Measurements from ENCODE around the gene ZNF467.

The ZNF467 gene

GRCh38 chr7:149806726-149807125 lies 33.3 kb upstream of the ZNF467 start:
- no peak for DNase-seq (ENCODE audit: low read depth in 2 of 2)

GRCh38 chr7:149804106-149804505 lies 30.7 kb upstream of the ZNF467 start:
- no peak for DNase-seq (ENCODE audit: low read depth in 2 of 2)

GRCh38 chr7:149803551-149804074 lies 30.2 kb upstream of the ZNF467 start:
- DNase-seq (ENCODE audit: low read depth in 2 of 2): no peak

- no peak for DNase-seq (ENCODE audit: low read depth in 2 of 2)
These were observed 29.6 kb upstream of the ZNF467 start for GRCh38 chr7:149802966-149803365.

GRCh38 chr7:149801816-149802215 lies 28.4 kb upstream of the ZNF467 start:
- no peak for DNase-seq (ENCODE audit: low read depth in 2 of 2)

- no peak for DNase-seq (ENCODE audit: low read depth in 2 of 2)
These were observed 27.7 kb upstream of the ZNF467 start for GRCh38 chr7:149801002-149801566.

- no peak for DNase-seq (ENCODE audit: low read depth in 2 of 2)
These were observed 26.8 kb upstream of the ZNF467 start for GRCh38 chr7:149800169-149800555.

GRCh38 chr7:149799397-149800168 lies 26.2 kb upstream of the ZNF467 start:
- DNase-seq (ENCODE audit: low read depth in 2 of 2): no peak

GRCh38 chr7:149797771-149798170 lies 24.4 kb upstream of the ZNF467 start:
- DNase-seq (ENCODE audit: low read depth in 2 of 2): no peak

- DNase-seq (ENCODE audit: low read depth in 2 of 2): no peak
These were observed 23.0 kb upstream of the ZNF467 start for GRCh38 chr7:149796287-149796860.

- DNase-seq (ENCODE audit: low read depth in 2 of 2): no peak
These were observed 21.7 kb upstream of the ZNF467 start for GRCh38 chr7:149795126-149795525.

GRCh38 chr7:149794661-149795060 lies 21.3 kb upstream of the ZNF467 start:
- DNase-seq (ENCODE audit: low read depth in 2 of 2): no peak

GRCh38 chr7:149793261-149793660 lies 19.9 kb upstream of the ZNF467 start:
- DNase-seq (ENCODE audit: low read depth in 2 of 2): no peak

GRCh38 chr7:149792220-149792595 lies 18.8 kb upstream of the ZNF467 start:
- DNase-seq (ENCODE audit: low read depth in 2 of 2): no peak

GRCh38 chr7:149791411-149792219 lies 18.2 kb upstream of the ZNF467 start:
- DNase-seq (ENCODE audit: low read depth in 2 of 2): no peak

- no peak for DNase-seq (ENCODE audit: low read depth in 2 of 2)
These were observed 17.5 kb upstream of the ZNF467 start for GRCh38 chr7:149790754-149791360.

- DNase-seq (ENCODE audit: low read depth in 2 of 2): no peak
These were observed 16.8 kb upstream of the ZNF467 start for GRCh38 chr7:149790146-149790548.

- no peak for DNase-seq (ENCODE audit: low read depth in 2 of 2)
These were observed 15.7 kb upstream of the ZNF467 start for GRCh38 chr7:149789101-149789500.

GRCh38 chr7:149788300-149788851 lies 15.0 kb upstream of the ZNF467 start:
- DNase-seq (ENCODE audit: low read depth in 2 of 2): no peak

- DNase-seq (ENCODE audit: low read depth in 2 of 2): no peak
These were observed 14.3 kb upstream of the ZNF467 start for GRCh38 chr7:149787428-149788299.

Data from fibroblast of skin of left quadriceps (primary cell).